Glutamatergic neuron (in vitro differentiated cells): ENCODE data around the gene KIF3C. TPM values are rescaled to one million over a fixed set of nuclear protein-coding genes. Genes with fewer than 3 reads are reported as not detected.
"Not testable (repeated sequence)": the region's sequence is repeated elsewhere in the genome, so short reads cannot be mapped to it uniquely, and the experiment has no call there.

ENCODE experiments used
- DNase-seq: peaks from one replicate; pipeline ENCODE4 v3.0.0; 2022
- H3K27ac Mint-ChIP-seq: one replicate; pipeline ENCODE4 v1.8.0; 2020; ENCODE audit warnings: mild to moderate bottlenecking, mixed read lengths, inconsistent platforms; ENCODE audit not compliant: unreplicated experiment
- H3K27me3 Mint-ChIP-seq: one replicate; pipeline ENCODE4 v1.8.0; 2020; ENCODE audit warnings: mild to moderate bottlenecking, moderate library complexity, mixed read lengths, inconsistent platforms; ENCODE audit not compliant: unreplicated experiment
- H3K36me3 Mint-ChIP-seq: one replicate; pipeline ENCODE4 v1.8.0; 2020; ENCODE audit warnings: mild to moderate bottlenecking, mixed read lengths, inconsistent platforms; ENCODE audit not compliant: unreplicated experiment
- H3K4me1 Mint-ChIP-seq: one replicate; pipeline ENCODE4 v1.8.0; 2020; ENCODE audit warnings: mild to moderate bottlenecking, low read depth, mixed read lengths, inconsistent platforms; ENCODE audit not compliant: unreplicated experiment
- H3K4me3 Mint-ChIP-seq: one replicate; pipeline ENCODE4 v1.8.0; 2020; ENCODE audit warnings: mild to moderate bottlenecking, mixed read lengths, inconsistent platforms; ENCODE audit not compliant: unreplicated experiment
- H3K9me3 Mint-ChIP-seq: one replicate; pipeline ENCODE4 v1.8.0; 2020; ENCODE audit warnings: mild to moderate bottlenecking, moderate library complexity, mixed read lengths, inconsistent platforms; ENCODE audit not compliant: unreplicated experiment
- total RNA-seq: library from RNA; stranded (reverse); fragmentation: NEBNext Ultra II Directional; extraction: Animal tissue kit (Norgen Biotek cat#: 25700); gene quantifications from one replicate; pipeline ENCODE4 v1.2.1, GENCODE V29; 2021; ENCODE audit not compliant: unreplicated experiment
- TF ChIP-seq, protein P1 (sequence below): fragments of 200-600 bp; sonication (generic); IDR thresholded peaks from one replicate; pipeline ENCODE4 v1.5.0; 2021; ENCODE audit not compliant: partially characterized antibody, unreplicated experiment

The KIF3C gene
- total RNA-seq, 1 donor from 2014 or later: 210 TPM

DNA sequence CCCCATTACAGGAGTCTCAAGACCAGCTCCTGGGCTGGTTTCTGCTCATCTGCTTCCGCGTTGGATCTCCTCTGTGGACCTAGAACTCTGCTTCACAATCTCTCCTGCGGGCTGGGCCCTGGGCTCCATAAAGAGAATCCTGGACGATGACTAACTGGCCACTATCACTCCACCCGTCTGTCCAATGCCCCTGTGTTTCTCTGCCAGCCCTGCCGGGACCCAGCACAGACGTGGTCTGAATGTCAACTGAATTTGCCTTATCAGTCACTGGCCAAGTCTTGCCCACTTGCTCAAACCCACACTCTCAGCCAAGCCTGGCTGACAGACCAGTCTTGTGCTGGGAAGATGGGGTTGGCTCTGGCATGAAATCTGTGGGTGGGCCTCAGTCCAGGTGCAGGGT is 17.4 kb downstream of the KIF3C start:
- Mint-ChIP-seq H3K4me3 (no peak overlapping the region), H3K27ac (no peak overlapping the region), H3K9me3 (peaks cover 2% of the 10 kb centered on the region), H3K4me1 (peaks cover 2% of the 10 kb centered on the region), H3K27me3 (peaks cover 2% of the 10 kb centered on the region), H3K36me3 (peaks cover 4% of the 10 kb centered on the region)
- TF ChIP-seq, protein P1, sequence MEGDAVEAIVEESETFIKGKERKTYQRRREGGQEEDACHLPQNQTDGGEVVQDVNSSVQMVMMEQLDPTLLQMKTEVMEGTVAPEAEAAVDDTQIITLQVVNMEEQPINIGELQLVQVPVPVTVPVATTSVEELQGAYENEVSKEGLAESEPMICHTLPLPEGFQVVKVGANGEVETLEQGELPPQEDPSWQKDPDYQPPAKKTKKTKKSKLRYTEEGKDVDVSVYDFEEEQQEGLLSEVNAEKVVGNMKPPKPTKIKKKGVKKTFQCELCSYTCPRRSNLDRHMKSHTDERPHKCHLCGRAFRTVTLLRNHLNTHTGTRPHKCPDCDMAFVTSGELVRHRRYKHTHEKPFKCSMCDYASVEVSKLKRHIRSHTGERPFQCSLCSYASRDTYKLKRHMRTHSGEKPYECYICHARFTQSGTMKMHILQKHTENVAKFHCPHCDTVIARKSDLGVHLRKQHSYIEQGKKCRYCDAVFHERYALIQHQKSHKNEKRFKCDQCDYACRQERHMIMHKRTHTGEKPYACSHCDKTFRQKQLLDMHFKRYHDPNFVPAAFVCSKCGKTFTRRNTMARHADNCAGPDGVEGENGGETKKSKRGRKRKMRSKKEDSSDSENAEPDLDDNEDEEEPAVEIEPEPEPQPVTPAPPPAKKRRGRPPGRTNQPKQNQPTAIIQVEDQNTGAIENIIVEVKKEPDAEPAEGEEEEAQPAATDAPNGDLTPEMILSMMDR: no peak
- no peak for DNase-seq

GRCh38 chr2:25960920-25961319 is 21.4 kb downstream of the KIF3C start:
- H3K27me3 Mint-ChIP-seq: peaks cover 2% of the 10 kb centered on the region
- peaks cover 2% of the 10 kb centered on the region for H3K4me1 Mint-ChIP-seq
- H3K4me3 Mint-ChIP-seq: no peak overlapping the region
- H3K27ac Mint-ChIP-seq: no peak overlapping the region
- no peak for DNase-seq
- TF ChIP-seq, protein P1: no peak
- H3K9me3 Mint-ChIP-seq: no peaks in the 10 kb centered on the region
- H3K36me3 Mint-ChIP-seq: peaks cover 4% of the 10 kb centered on the region

DNA sequence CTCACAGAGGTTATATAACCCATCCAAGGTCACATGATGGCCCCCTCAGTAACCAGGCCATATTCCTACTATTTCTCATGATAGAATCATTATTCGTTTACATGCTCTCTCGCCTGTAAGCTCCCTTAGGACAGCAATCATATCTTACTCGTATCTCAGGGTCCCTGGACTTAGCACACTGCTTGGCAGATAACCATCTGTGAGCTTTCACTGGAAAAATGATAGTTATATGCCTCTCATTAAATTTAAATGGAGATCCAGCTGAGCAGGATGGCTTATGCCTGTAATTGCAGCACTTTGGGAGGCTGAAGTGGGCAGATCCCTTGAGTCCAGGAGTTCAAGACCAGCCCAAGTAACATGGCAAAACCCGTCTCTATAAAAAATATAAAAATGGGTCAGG is 21.9 kb downstream of the KIF3C start:
- Mint-ChIP-seq H3K36me3 (peaks cover 4% of the 10 kb centered on the region), H3K9me3 (no peaks in the 10 kb centered on the region), H3K4me3 (no peak overlapping the region), H3K4me1 (peaks cover 2% of the 10 kb centered on the region), H3K27ac (no peak overlapping the region), H3K27me3 (peaks cover 2% of the 10 kb centered on the region)
- DNase-seq: no peak
- TF ChIP-seq, protein P1: no peak

GRCh38 chr2:25958611-25959010 is 23.7 kb downstream of the KIF3C start:
- DNase-seq: not testable (repeated sequence)

DNA sequence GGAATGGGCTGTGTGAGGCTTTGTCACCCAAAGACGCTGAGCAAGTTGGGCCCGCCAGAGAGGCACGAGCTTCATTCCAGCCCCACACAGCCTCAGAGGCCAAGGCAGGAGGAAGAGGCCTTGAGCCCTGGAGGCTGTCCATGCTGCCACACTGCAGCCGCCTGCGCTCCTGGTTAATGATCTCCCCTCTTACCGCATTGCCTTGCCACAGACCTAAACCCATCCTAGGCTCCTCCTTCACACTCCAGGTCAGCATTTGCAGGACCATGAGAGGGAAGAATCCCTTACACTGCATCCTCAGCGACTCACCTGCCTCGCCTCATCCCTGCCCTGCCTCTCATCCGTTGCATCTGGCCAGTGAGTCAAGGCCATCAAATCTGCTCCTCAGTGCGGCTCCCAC is 24.6 kb downstream of the KIF3C start:
- TF ChIP-seq, protein P1: no peak
- Mint-ChIP-seq H3K36me3 (no peaks in the 10 kb centered on the region), H3K4me1 (peaks cover 2% of the 10 kb centered on the region), H3K4me3 (no peak overlapping the region), H3K27ac (no peak overlapping the region), H3K9me3 (no peaks in the 10 kb centered on the region), H3K27me3 (peaks cover 2% of the 10 kb centered on the region)
- no peak for DNase-seq

More at GRCh38 chr2:25958611-25959010, 23.7 kb downstream of the KIF3C start:
- not testable (repeated sequence) for H3K9me3 Mint-ChIP-seq, H3K36me3 Mint-ChIP-seq, H3K4me3 Mint-ChIP-seq, H3K4me1 Mint-ChIP-seq, H3K27me3 Mint-ChIP-seq, H3K27ac Mint-ChIP-seq
